ENCODE results near the gene MDH1. TPM values are rescaled to one million over a fixed set of nuclear protein-coding genes. Genes with fewer than 3 reads are reported as not detected.

MDH1 gene
- total and polyA plus RNA-seq, 2 donors (not counting 1 experiment from before 2014, with no cell fraction given): 159 to 267 TPM

- Histone ChIP-seq H3K79me2 (ENCODE audit: control insufficient read depth, insufficient read depth, low read length) (peaks cover 29% of the 10 kb centered on the region), H4K20me1 (ENCODE audit: control insufficient read depth, extremely low read depth, insufficient read depth, low read length) (no peaks in the 10 kb centered on the region), H2AFZ (ENCODE audit: low read length) (no peak overlapping the region), H3K4me2 (ENCODE audit: extremely low read depth, insufficient read depth, low read length) (no peak overlapping the region), H3K9ac (ENCODE audit: insufficient read depth, low read length) (no peak overlapping the region), H3K36me3 (ENCODE audit: control insufficient read depth, insufficient read depth, low read length) (peaks cover 3% of the 10 kb centered on the region), H3K27me3 (ENCODE audit: control insufficient read depth, insufficient read depth, low read length) (no peaks in the 10 kb centered on the region), H3K4me3 (replicated peaks in 1 of 4; ENCODE audit: control extremely low read depth in 1 of 4, insufficient read depth in 1 of 4, low read depth in 3 of 4, low read length in 4 of 4) (no peak overlapping the region), H3K27ac (ENCODE audit: insufficient read depth, low read length) (no peak overlapping the region), H3K9me3 (ENCODE audit: control insufficient read depth, insufficient read depth, low read depth, low read length) (no peaks in the 10 kb centered on the region), H3K4me1 (ENCODE audit: control insufficient read depth, extremely low read depth, insufficient read depth, low read length) (peaks cover 6% of the 10 kb centered on the region)
- no peak for TF ChIP-seq EZH2 (IDR thresholded peaks at IDR 0.05; ENCODE audit: low read length, missing control alignments)
- TF ChIP-seq, protein P1, sequence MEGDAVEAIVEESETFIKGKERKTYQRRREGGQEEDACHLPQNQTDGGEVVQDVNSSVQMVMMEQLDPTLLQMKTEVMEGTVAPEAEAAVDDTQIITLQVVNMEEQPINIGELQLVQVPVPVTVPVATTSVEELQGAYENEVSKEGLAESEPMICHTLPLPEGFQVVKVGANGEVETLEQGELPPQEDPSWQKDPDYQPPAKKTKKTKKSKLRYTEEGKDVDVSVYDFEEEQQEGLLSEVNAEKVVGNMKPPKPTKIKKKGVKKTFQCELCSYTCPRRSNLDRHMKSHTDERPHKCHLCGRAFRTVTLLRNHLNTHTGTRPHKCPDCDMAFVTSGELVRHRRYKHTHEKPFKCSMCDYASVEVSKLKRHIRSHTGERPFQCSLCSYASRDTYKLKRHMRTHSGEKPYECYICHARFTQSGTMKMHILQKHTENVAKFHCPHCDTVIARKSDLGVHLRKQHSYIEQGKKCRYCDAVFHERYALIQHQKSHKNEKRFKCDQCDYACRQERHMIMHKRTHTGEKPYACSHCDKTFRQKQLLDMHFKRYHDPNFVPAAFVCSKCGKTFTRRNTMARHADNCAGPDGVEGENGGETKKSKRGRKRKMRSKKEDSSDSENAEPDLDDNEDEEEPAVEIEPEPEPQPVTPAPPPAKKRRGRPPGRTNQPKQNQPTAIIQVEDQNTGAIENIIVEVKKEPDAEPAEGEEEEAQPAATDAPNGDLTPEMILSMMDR (conservative IDR thresholded peaks at IDR 0.05 in 1 of 2, IDR thresholded peaks at IDR 0.05 in 1 of 2; ENCODE audit: low read depth in 1 of 2, low read length in 2 of 2): no peak
- no peak for DNase-seq (ENCODE audit: low read depth in 2 of 2)
Measured at GRCh38 chr2:63594660-63595059, 5.9 kb downstream of the MDH1 start.

- peaks cover 3% of the 10 kb centered on the region for H3K36me3 ChIP-seq (ENCODE audit: control insufficient read depth, insufficient read depth, low read length)
- H3K79me2 ChIP-seq (ENCODE audit: control insufficient read depth, insufficient read depth, low read length): peaks cover 12% of the 10 kb centered on the region
Measured at GRCh38 chr2:63596401-63596883, 7.7 kb downstream of the MDH1 start.

DNA sequence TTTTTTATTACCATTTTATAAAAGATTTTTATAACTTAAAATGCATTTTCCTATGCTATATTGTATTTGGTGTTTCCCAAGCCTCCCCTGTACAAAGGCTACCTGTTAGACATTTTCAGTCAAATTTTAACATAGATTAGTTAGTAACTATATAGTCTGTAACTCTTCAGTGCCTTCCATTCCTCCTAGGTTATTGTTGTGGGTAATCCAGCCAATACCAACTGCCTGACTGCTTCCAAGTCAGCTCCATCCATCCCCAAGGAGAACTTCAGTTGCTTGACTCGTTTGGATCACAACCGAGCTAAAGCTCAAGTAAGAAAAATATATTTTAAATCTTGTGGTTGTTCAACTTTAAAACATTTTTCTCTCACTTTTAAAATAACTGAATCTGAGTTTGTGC, 10.2 kb downstream of the MDH1 start:
- Histone ChIP-seq H3K36me3 (ENCODE audit: control insufficient read depth, insufficient read depth, low read length) (peaks cover 7% of the 10 kb centered on the region), H3K4me1 (ENCODE audit: control insufficient read depth, extremely low read depth, insufficient read depth, low read length) (no peaks in the 10 kb centered on the region), H4K20me1 (ENCODE audit: control insufficient read depth, extremely low read depth, insufficient read depth, low read length) (no peaks in the 10 kb centered on the region), H3K9ac (ENCODE audit: insufficient read depth, low read length) (no peak overlapping the region), H3K79me2 (ENCODE audit: control insufficient read depth, insufficient read depth, low read length) (peaks cover 2% of the 10 kb centered on the region), H3K4me2 (ENCODE audit: extremely low read depth, insufficient read depth, low read length) (no peak overlapping the region), H3K27me3 (ENCODE audit: control insufficient read depth, insufficient read depth, low read length) (no peaks in the 10 kb centered on the region), H3K27ac (ENCODE audit: insufficient read depth, low read length) (no peak overlapping the region), H2AFZ (ENCODE audit: low read length) (no peak overlapping the region), H3K4me3 (replicated peaks in 1 of 4; ENCODE audit: control extremely low read depth in 1 of 4, insufficient read depth in 1 of 4, low read depth in 3 of 4, low read length in 4 of 4) (no peak overlapping the region), H3K9me3 (ENCODE audit: control insufficient read depth, insufficient read depth, low read depth, low read length) (no peaks in the 10 kb centered on the region)
- DNase-seq (ENCODE audit: low read depth in 2 of 2): no peak
- TF ChIP-seq, protein P1 (conservative IDR thresholded peaks at IDR 0.05 in 1 of 2, IDR thresholded peaks at IDR 0.05 in 1 of 2; ENCODE audit: low read depth in 1 of 2, low read length in 2 of 2): no peak
- TF ChIP-seq EZH2 (IDR thresholded peaks at IDR 0.05; ENCODE audit: low read length, missing control alignments): no peak

More at GRCh38 chr2:63596401-63596883, 7.7 kb downstream of the MDH1 start:
- no peaks in the 10 kb centered on the region for H4K20me1 ChIP-seq (ENCODE audit: control insufficient read depth, extremely low read depth, insufficient read depth, low read length)
- TF ChIP-seq, protein P1 (conservative IDR thresholded peaks at IDR 0.05 in 1 of 2, IDR thresholded peaks at IDR 0.05 in 1 of 2; ENCODE audit: low read depth in 1 of 2, low read length in 2 of 2): no peak
- no peak for TF ChIP-seq EZH2 (IDR thresholded peaks at IDR 0.05; ENCODE audit: low read length, missing control alignments)
- no peak for DNase-seq (ENCODE audit: low read depth in 2 of 2)
- no peak overlapping the region for H2AFZ ChIP-seq (ENCODE audit: low read length)
- no peak overlapping the region for H3K4me2 ChIP-seq (ENCODE audit: extremely low read depth, insufficient read depth, low read length)
- no peaks in the 10 kb centered on the region for H3K27me3 ChIP-seq (ENCODE audit: control insufficient read depth, insufficient read depth, low read length)
- no peaks in the 10 kb centered on the region for H3K9me3 ChIP-seq (ENCODE audit: control insufficient read depth, insufficient read depth, low read depth, low read length)
- H3K4me1 ChIP-seq (ENCODE audit: control insufficient read depth, extremely low read depth, insufficient read depth, low read length): no peaks in the 10 kb centered on the region
- no peak overlapping the region for H3K27ac ChIP-seq (ENCODE audit: insufficient read depth, low read length)
- H3K9ac ChIP-seq (ENCODE audit: insufficient read depth, low read length): no peak overlapping the region
- no peak overlapping the region for H3K4me3 ChIP-seq (replicated peaks in 1 of 4; ENCODE audit: control extremely low read depth in 1 of 4, insufficient read depth in 1 of 4, low read depth in 3 of 4, low read length in 4 of 4)
